Measurements from ENCODE around the gene EVA1B.

- no peak; the same call in 1 of the 2 replicates for TF ChIP-seq FOXP1 (CRISPR knock-in tag; IDR thresholded peaks at IDR 0.05; ENCODE audit: borderline replicate concordance)
- TF ChIP-seq CREB1 (CRISPR knock-in tag; IDR thresholded peaks at IDR 0.05): no peak
- no peak for TF ChIP-seq CTCF (IDR thresholded peaks at IDR 0.05)
- TF ChIP-seq, protein P1, sequence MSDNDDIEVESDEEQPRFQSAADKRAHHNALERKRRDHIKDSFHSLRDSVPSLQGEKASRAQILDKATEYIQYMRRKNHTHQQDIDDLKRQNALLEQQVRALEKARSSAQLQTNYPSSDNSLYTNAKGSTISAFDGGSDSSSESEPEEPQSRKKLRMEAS (CRISPR knock-in tag; IDR thresholded peaks at IDR 0.05): no peak
- no peak for TF ChIP-seq ZNF423 (CRISPR knock-in tag; IDR thresholded peaks at IDR 0.05)
- TF ChIP-seq PRDM15 (CRISPR knock-in tag; IDR thresholded peaks at IDR 0.05): no peak; the same call in 1 of the 2 replicates
Measured at GRCh38 chr1:36322041-36322785, 1.2 kb downstream of the EVA1B start.

All from WTC11 (cell line).